DOHH2 (cell line): Measurements from ENCODE around the gene RPUSD2.
"Not testable (repeated sequence)": the region's sequence is repeated elsewhere in the genome, so short reads cannot be mapped to it uniquely, and the experiment has no call there.

Experiments used
- H3F3A ChIP-seq: fragments of 200-600 bp; sonication (generic), shearing (Covaris generic); 2 replicates; pipeline ENCODE4 v1.6.0; 2016; ENCODE audit warnings: antibody characterized with exemption, mild to moderate bottlenecking; ENCODE audit not compliant: control insufficient read depth, insufficient read depth
- H3K27ac ChIP-seq: fragments of 200-600 bp; sonication (generic); 2 replicates; pipeline ENCODE4 v1.5.1; 2014; ENCODE audit warnings: low read depth, mild to moderate bottlenecking, low read length, moderate library complexity
- H3K27me3 ChIP-seq: fragments of 200-600 bp; sonication (generic); 2 replicates; pipeline ENCODE4 v1.6.1; 2014; ENCODE audit warnings: mild to moderate bottlenecking, low read length, mixed read lengths; ENCODE audit not compliant: control insufficient read depth
- H3K36me3 ChIP-seq: fragments of 200-600 bp; sonication (generic); 2 replicates; pipeline ENCODE4 v1.6.1; 2014; ENCODE audit warnings: mild to moderate bottlenecking, low read length, moderate library complexity, mixed read lengths; ENCODE audit not compliant: control insufficient read depth
- H3K4me1 ChIP-seq: fragments of 200-600 bp; sonication (generic); 2 replicates; pipeline ENCODE4 v1.6.1; 2014; ENCODE audit warnings: mild to moderate bottlenecking, low read length, mixed read lengths; ENCODE audit not compliant: control insufficient read depth
- H3K4me2 ChIP-seq: fragments of 200-600 bp; sonication (generic); 2 replicates; pipeline ENCODE4 v1.6.0; 2014; ENCODE audit warnings: mild to moderate bottlenecking, low read length, moderate library complexity
- H3K4me3 ChIP-seq: fragments of 200-600 bp; sonication (generic); 2 replicates; pipeline ENCODE4 v1.5.1; 2014; ENCODE audit warnings: mild to moderate bottlenecking, low read length, mixed read lengths
- H3K79me2 ChIP-seq: fragments of 200-600 bp; sonication (generic); 2 replicates; pipeline ENCODE4 v1.6.1; 2014; ENCODE audit warnings: mild to moderate bottlenecking, low read length, mixed read lengths; ENCODE audit not compliant: control insufficient read depth
- H3K9me2 ChIP-seq: fragments of 200-600 bp; sonication (generic); replicated peaks from 2 replicates; pipeline ENCODE4 v1.6.1; 2014; ENCODE audit warnings: mild to moderate bottlenecking, low read length, mixed read lengths; ENCODE audit not compliant: control insufficient read depth
- H3K9me3 ChIP-seq: fragments of 200-600 bp; sonication (generic); 2 replicates; pipeline ENCODE4 v1.6.1; 2014; ENCODE audit warnings: antibody characterized with exemption, low read length, mixed read lengths; ENCODE audit not compliant: control insufficient read depth, insufficient read depth
- H4K20me1 ChIP-seq: fragments of 200-600 bp; sonication (generic); 2 replicates; pipeline ENCODE4 v1.6.0; 2014; ENCODE audit warnings: low read depth, mild to moderate bottlenecking, antibody characterized with exemption, low read length, moderate library complexity; ENCODE audit not compliant: control insufficient read depth, insufficient read depth
- CTCF ChIP-seq: fragments of 200-600 bp; sonication (generic); IDR thresholded peaks from one replicate; pipeline ENCODE4 v1.5.1; 2014; ENCODE audit warnings: antibody characterized with exemption, mild to moderate bottlenecking, low read depth, low read length; ENCODE audit not compliant: poor library complexity, severe bottlenecking
- EZH2phosphoT487 ChIP-seq: fragments of 200-600 bp; sonication (generic); IDR thresholded peaks from 2 replicates; pipeline ENCODE4 v1.6.1; 2017; ENCODE audit warnings: borderline replicate concordance, mild to moderate bottlenecking, antibody characterized with exemption, low read length, moderate library complexity, mixed read lengths

RPUSD2 gene

GRCh38 chr15:40567111-40567510 lies 2.0 kb upstream of the RPUSD2 start:
- Histone ChIP-seq H3K27ac (no peak overlapping the region), H3K9me2 (no peaks in the 10 kb centered on the region), H3K4me2 (peak overlapping the region; percentile 11; the same call in 1 of the 2 replicates), H3F3A (peaks cover 4% of the 10 kb centered on the region; the same call in 1 of the 2 replicates), H3K4me3 (no peak overlapping the region), H3K4me1 (peaks cover 46% of the 10 kb centered on the region), H4K20me1 (peaks cover 10% of the 10 kb centered on the region; the same call in 1 of the 2 replicates), H3K36me3 (peaks cover 12% of the 10 kb centered on the region), H3K9me3 (no peaks in the 10 kb centered on the region), H3K27me3 (no peaks in the 10 kb centered on the region), H3K79me2 (peaks cover 40% of the 10 kb centered on the region)
- TF ChIP-seq CTCF (peak; percentile 63), EZH2phosphoT487 (no peak)

DNA sequence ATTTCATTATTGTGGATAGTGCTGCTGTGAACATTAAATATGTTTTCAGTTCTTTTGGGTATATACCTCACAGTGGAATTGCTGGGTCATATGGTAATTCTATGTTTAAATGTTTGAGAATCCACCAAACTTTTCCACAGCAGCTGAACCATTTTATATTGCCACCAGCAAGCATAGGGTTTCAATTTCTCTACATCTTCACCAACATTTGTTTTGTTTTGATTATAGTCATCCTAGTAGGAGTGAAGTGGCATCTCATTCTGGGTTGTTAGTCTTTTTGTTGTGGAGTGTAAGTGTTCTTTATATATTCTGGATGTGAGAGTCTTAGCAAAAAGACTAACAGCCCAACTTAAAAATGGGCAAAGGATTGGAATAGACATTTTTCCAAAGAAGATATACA lies 6.0 kb downstream of the RPUSD2 start:
- no peaks in the 10 kb centered on the region for H3K9me3 ChIP-seq

DNA sequence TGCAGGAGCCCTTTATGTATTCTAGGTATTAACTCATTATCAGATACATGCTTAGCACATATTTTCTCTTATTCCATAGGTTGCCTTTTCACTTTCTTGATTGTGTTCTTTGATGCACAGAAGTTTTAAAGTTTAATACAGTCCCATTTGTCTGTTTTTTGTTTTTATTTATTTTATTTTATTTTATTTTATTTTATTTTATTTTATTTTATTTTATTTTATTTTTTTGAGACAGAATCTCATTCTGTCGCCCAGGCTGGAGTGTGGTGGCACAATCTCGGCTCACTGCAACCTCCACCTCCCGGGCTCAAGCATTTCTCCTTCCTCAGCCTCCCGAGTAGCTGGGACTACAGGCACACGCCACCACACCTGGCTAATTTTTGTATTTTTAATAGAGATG lies 7.8 kb downstream of the RPUSD2 start:
- H3K4me3 ChIP-seq, H3K4me2 ChIP-seq, H3K9me3 ChIP-seq, H3K4me1 ChIP-seq, H3K27me3 ChIP-seq, H3K9me2 ChIP-seq, H3F3A ChIP-seq, H4K20me1 ChIP-seq, H3K27ac ChIP-seq: not testable (repeated sequence)
- peaks cover 11% of the 10 kb centered on the region for H3K79me2 ChIP-seq
- H3K36me3 ChIP-seq = peaks cover 33% of the 10 kb centered on the region

More for the DNA sequence above, 6.0 kb downstream of the RPUSD2 start:
- Histone ChIP-seq H3K79me2 (peaks cover 28% of the 10 kb centered on the region), H3K36me3 (peaks cover 44% of the 10 kb centered on the region), H3K4me3 (no peak overlapping the region), H3F3A (peaks cover 7% of the 10 kb centered on the region; the same call in 1 of the 2 replicates), H3K4me1 (peaks cover 7% of the 10 kb centered on the region), H3K4me2 (no peak overlapping the region), H3K9me2 (no peaks in the 10 kb centered on the region), H3K27ac (no peak overlapping the region), H3K27me3 (no peaks in the 10 kb centered on the region), H4K20me1 (peaks cover 5% of the 10 kb centered on the region; the same call in 1 of the 2 replicates)
- no peak for TF ChIP-seq EZH2phosphoT487
- TF ChIP-seq CTCF = no peak

DNA sequence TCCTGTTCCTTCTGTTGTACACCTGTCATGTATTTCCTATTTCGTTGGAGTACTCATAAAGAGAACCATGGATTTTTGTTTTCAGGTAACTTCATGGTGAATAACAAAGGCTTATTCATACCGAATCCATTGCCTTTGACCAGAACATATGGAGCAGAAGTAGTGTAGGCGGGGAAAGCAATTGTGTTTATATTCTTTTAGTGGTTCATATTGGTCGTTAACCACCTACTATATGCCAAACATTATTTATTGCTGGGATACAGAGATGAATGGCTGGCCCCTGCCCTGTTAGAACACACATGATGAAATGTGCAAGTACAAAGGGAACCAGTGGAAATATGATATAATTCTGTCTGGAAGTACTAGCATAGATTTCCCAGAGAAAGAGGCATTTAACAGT lies 9.8 kb downstream of the RPUSD2 start:
- TF ChIP-seq EZH2phosphoT487 = no peak
- TF ChIP-seq CTCF = no peak
- no peaks in the 10 kb centered on the region for H3K4me1 ChIP-seq
- peaks cover 19% of the 10 kb centered on the region for H3K36me3 ChIP-seq
- peaks cover 7% of the 10 kb centered on the region; the same call in 1 of the 2 replicates for H3F3A ChIP-seq
- no peaks in the 10 kb centered on the region for H4K20me1 ChIP-seq
- H3K9me2 ChIP-seq = no peaks in the 10 kb centered on the region
- no peak overlapping the region for H3K4me3 ChIP-seq
- peaks cover 9% of the 10 kb centered on the region for H3K9me3 ChIP-seq
- H3K4me2 ChIP-seq = no peak overlapping the region
- H3K27ac ChIP-seq = no peak overlapping the region
- H3K27me3 ChIP-seq = no peaks in the 10 kb centered on the region
- H3K79me2 ChIP-seq = peaks cover under 1% of the 10 kb centered on the region; the same call in 1 of the 2 replicates

GRCh38 chr15:40581796-40582195 lies 12.7 kb downstream of the RPUSD2 start:
- H3K27ac ChIP-seq, H3K4me3 ChIP-seq, H3K79me2 ChIP-seq, H4K20me1 ChIP-seq, H3K4me1 ChIP-seq, H3F3A ChIP-seq, H3K4me2 ChIP-seq, H3K9me2 ChIP-seq, H3K27me3 ChIP-seq, H3K36me3 ChIP-seq, H3K9me3 ChIP-seq: not testable (repeated sequence)
